Stimulated activated CD8-positive, alpha-beta memory T cell treated with anti-CD3 and anti-CD28 coated beads, Interleukin-4, amount 100 ng/mL, for 24 hours (primary cell): ENCODE data around the gene PDCD1.
"Not testable (repeated sequence)": the region's sequence is repeated elsewhere in the genome, so short reads cannot be mapped to it uniquely, and the experiment has no call there.

Source experiments
- DNase-seq: peaks from one replicate; pipeline ENCODE4 v3.0.0-alpha.2; 2020; ENCODE audit warnings: low read depth

PDCD1 gene

GRCh38 chr2:241800198-241800903, 58.3 kb downstream of the PDCD1 start:
- not testable (repeated sequence) for DNase-seq
